HG03135 (cell line): ENCODE measurements around the gene PKNOX2.
"Not testable (repeated sequence)": the region's sequence is repeated elsewhere in the genome, so short reads cannot be mapped to it uniquely, and the experiment has no call there.

Experiments
- ATAC-seq: cut with Tn5 transposase; IDR thresholded peaks from one replicate; pipeline ENCODE4 v1.9.1; 2021; ENCODE audit warnings: mild to moderate bottlenecking, moderate library complexity; ENCODE audit not compliant: unreplicated experiment

PKNOX2 gene

DNA sequence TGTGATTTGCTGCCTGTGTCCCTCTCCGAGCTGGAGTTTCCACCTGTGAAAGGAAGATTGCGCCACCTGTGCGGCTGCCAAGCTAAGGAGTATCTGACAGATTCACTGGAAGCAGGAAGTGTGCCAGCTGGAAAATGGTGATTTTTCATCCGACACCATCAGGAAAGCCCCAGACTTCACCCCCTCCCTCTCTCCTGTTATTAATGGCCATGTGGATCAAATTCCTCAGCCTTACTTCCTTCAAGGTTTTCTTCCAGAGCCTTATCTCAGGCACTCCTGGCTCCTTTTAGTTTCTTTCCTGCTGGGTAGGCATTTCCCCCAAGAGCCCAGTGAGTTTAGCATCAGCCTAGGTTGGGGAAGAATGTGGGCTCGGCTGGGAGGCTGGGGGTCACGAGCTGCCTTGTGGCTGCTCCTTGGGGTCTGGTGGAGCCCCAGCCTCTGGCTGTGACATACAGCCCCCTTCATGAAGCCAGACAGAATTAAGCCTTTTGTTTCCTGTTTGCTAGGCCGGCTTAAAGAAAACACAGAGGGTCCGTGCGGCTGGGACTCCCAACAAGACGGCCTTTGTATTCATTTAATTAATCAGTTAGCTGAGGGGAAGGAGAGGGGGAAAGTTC, 37.1 kb downstream of the PKNOX2 start:
- no peak for ATAC-seq

DNA sequence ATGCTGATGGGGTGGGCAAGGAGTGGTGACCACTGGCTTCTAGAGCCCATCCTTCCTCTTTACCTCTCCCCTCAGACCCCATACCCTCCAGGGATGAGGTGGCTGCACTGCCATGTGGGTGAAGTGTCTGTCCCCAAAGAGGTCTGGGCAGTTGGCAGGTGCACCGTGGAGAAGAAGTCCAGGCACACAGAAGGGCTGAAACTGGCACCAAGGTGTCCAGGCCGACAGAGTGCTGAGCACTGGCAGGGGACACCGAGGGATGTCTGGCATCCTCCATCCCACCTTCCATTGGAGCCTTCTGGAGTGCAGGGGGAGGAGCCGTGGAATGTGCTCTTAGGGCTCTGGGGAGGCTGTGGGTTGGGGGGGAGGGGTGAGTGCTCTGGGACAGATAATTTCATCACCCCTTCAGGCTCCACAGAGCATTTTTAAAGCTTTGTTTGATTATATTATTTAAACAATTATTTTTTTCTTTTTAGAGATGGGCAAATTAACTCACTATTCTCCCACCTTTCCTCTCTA, 37.9 kb downstream of the PKNOX2 start:
- no peak for ATAC-seq

DNA sequence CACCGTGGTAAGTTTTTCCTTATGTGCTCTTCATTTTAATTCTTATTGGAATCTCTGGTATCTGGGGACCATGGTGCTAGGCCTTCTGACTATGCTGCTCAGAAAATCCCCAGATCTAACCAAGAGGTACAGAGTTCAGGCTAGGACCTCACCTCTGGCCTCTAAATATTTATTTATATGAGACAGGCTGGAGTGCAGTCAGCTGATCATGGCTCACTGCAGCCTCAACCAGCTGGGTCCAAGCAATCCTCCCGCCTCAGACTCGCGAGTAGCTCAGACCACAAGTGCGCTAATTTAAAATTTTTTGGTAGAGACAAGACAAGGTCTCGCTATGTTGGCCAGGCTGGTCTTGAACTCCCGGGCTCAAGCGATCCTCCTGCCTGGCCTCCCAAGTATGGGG, 38.4 kb downstream of the PKNOX2 start:
- no peak for ATAC-seq

DNA sequence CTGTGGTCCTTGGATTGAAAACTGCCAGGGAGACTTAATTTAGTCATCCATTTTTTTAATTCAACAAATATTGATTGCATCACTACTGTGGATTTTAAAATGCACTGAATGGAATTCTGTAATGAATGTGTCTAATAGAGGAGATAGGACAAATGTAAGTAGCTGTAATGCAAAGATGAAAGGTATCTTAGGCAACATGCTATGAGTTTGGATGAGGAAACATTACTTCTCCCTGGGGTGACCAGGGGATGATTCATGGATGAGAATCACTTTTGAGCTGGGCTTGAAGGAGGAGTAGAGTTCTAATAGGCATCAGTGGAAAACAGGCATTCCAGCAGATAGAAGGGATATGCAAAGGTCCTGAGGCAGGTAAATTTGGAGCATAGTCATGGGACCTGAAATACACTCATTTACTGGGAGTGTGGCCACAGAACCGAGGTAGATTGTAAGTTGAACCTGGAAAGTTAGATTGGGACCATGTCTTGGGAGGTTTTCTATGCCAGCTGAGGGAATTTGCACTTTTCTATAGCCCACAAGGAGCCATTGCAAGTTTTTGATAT, 43.4 kb downstream of the PKNOX2 start:
- ATAC-seq: no peak

DNA sequence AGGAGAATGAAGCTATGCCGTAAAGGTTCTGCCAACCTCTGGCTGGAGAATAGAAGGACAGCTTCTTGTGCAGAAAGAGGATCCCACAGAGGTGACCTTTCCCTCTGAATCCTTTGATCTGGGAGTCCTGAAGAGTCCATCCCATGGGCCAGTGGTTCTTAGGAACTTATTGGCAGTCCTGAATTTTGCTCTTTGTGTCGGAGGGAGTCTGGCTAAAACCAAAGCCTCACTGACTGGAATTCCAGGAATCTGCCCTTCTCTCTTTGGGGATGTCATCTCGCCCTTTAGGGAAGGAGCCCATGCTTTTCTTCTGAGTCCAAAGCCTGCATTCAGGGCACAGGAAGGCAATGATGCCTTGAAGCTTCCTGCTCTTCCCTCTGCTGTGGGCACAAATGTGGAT, 45.5 kb downstream of the PKNOX2 start:
- no peak for ATAC-seq

DNA sequence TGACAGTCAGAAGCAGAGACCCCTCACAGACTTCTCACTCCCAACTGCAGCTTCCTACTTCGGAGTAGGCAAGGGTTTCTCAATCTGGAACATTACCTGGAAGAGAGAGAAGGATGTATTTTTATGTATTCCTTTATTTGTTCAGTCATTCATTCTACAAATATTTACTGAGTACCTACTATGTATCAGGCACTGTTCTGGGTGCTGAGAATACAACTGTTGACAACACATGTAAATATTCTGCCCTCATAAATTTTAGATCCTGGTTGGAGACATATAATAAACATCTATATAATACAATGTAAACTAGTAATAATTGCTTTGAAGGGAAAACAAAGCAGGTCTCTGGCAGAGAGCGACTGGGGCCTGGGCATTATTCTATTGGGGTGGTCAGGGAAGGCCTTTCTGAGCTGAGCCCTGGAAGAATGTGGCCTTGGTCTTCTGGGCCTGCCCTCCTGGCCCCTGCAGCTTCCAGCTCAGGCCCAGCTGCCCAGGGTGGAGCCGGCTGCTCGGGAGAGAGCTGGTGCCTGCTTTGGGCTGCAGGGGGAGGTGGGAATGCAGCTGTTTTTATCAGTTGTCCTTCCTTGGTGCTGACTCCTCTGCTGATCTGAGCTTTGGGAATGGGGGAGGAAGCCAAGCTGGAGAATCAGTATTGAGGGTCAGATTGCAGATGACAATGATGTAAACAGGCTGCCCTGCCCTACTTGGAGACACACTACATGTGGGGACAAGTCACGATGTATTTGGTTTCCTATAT, 46.8 kb downstream of the PKNOX2 start:
- ATAC-seq: no peak

DNA sequence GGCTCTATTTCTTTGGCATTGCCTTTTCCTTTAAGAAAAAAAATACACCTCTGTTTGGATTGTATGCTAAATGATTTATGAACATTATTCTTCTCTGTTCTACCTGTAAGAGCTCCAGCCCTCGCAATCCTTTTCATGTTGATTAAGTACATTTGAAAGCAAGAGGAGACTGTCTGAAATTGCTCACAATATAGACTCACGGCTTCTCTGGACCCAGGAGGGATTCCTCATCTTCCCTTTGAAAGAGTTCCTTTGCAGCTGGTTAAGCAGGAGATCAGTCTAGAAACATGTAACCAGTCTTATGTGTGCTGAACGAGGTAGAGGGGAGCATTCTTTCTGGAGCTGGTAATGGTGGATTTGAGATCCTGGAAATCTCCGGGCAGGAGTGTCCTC, 47.4 kb downstream of the PKNOX2 start:
- ATAC-seq: no peak

DNA sequence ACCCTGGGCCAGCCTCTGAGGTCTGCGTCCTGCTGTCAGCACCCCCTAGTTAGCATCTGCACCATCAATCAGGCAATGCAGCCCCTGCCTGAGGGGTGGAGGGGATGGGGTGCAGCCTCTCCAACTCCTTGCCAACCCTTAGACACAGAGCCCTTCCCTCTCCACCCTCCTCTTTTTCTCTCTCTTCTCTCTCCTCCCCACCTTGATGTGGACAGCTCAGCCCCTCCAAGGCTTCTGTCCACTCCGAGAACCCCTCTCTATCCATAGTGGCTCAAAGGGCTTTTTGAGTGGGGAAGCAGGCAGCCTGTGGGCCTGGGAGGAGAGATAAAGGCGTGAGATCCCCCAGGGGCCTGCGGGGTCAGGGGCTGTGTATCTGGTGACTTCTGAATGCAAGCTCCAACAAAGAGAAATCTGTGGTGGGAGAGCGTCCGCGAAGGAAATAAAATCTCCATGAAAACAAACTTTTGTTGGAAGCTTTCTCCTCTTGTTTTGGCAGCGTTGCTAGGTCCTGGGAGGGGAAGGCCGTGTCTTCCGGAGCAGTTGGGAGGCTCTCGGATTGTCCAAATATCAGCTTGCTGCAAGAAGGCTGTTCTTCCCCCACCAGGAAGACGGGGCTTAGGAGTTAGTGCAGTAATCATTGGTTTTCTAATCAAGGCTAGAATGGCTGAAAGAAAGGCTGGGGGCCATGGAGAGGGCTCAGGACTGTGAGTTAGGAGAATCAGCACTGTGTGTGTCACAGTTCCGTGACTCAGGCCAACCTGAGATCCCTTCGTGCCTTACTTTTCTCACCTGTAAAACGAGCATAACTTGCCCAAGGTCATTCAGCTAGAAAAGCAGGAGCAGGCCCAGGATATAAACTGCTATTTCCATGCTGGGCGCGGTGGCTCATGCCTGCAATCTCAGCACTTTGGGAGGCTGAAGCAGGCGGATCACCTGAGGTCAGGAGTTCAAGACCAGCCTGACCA, 50.3 kb downstream of the PKNOX2 start:
- no peak for ATAC-seq

DNA sequence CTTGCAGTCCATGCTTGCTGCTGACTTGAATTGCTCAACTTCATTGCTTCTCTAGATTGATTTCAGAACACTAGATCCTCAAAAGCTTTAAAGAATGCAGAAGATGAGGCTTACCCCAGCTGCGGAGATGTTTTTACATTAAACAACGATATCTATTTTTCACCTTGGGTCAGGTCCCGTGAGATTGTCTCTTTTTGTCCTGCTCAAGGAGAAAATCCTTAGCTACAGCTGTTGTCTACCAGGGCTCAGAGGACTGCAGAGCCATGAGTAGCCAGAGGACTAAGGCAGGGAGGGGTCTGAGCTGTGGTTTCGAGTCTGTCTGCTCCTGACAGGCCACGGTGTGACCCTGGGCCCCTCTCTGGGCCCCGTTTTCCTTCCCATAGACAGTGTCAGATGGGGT, 51.4 kb downstream of the PKNOX2 start:
- ATAC-seq: no peak

DNA sequence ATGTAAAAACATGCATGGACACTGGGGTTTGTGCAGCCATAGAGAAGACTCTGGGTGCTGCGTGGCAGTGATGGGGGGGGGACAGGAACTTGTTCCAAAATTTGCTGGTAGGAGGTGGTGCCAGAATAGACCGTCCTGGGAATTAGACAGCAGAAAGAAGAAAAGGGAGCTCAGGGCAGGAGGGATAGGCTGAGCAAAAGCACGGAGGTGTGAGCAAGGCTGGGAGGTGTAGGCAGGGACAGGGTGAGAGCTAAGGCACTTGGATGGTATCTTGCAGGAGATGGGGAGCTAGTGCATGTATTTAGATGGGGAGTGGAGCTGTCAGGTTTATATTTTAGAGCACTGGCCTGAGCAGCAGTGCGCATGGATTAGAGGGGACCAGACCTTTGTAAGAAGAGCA, 53.8 kb downstream of the PKNOX2 start:
- ATAC-seq: no peak

DNA sequence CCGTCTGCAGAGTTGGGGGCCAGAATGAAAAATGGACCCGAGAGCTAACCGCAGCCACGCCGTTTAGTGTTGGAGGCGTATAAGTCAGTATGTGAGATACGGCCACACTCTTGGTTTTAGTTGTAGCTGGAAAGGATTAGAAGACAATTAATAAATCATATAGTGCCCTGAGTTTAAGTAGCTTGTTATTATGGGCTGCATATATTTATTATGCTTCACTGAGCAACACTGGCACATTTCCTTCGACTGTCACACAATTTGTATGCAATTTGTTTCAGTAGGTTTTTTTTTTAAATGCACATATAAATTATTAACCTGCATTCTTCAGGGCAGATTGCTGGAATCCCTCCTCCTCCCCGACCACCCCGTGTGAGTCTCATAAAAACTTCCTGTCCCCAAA, 56.9 kb downstream of the PKNOX2 start:
- no peak for ATAC-seq

DNA sequence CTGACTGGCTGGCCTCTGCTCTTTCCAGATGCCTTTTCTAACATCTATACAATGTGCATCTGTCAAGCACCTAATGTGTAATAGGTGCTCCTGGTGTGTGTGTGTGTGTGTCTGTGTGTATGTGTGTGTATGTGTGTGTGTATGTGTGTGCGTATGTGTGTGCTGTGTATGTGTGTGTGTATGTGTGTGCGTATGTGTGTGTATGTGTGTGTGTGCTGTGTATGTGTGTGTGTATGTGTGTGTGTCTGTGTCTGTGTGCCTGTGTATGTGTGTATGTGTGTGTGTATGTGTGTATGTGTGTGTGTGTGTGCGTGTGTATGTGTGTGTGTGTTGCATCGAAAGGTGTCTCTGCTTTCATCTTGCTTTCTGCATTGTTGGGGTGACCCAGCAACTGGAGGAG, 57.9 kb downstream of the PKNOX2 start:
- ATAC-seq: no peak

DNA sequence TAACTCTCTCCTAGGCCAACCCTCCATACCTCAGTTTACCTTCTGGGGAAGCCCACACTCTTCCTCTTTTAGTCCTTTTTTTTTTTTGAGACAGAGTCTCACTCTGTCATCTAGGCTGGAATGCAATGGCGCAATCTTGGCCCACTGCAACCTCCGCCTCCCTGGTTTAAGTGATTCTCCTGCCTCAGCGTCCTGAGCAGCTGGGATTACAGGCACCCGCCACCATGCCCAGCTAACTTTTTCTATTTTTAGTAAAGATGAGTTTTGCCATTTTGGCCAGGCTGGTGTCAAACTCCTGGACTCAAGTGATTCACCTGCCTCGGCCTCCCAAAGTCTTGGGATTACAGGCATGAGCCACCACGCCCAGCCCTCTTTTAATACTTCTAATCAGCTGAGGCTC, 58.6 kb downstream of the PKNOX2 start:
- ATAC-seq: not testable (repeated sequence)

DNA sequence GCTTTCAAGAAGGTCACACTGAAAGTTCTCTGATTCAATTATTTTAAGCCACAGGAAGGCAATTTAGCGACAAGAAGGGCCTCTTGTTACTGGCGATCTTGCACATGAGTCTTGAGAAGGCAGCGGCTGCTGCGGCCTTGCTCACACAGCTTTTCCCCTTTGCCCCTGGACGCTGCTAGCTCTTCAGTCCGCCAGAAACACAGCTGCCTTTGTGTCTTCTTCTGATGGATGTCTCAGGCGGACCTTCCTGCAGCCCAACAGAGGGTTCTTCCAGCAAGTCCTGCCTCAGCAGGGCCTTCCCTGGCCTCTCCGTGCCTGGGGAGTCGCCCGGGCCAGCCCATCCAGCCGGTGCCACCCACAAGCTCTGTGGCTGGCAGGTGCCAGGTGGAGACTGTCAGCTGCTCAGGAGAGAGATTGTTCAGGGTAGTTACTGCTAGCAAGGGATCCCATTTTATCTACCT, 59.4 kb downstream of the PKNOX2 start:
- no peak for ATAC-seq

DNA sequence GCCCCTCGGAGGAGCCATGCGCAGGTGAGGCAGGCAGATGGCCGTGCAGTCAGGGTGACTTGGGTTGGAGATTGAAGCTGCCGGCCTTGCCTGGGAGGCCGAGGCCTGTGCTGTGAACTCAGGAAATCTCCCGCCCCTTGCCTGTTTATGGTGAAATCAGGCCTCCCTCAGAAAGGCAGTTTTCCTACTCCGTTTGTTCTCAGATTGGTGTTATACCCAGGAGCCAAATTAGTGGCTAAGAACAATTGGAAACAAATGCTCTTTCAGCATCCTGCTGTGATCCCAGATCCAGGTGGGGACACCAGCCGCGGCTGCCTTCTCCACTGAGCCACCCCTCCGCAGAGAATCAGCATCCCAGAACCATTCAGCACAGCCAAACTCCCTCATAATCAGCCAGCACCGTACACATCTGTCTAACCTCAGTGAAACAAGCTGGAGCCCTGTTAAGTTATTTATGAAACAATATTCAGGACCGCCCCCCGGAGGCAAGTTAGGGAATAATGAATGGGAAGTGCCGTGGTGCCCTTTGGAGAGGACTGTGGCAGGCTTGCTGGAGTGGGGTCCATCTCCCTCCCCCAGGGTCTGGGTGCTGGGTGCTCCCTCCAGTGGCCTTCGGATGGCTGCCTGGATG, 60.0 kb downstream of the PKNOX2 start:
- ATAC-seq: no peak

DNA sequence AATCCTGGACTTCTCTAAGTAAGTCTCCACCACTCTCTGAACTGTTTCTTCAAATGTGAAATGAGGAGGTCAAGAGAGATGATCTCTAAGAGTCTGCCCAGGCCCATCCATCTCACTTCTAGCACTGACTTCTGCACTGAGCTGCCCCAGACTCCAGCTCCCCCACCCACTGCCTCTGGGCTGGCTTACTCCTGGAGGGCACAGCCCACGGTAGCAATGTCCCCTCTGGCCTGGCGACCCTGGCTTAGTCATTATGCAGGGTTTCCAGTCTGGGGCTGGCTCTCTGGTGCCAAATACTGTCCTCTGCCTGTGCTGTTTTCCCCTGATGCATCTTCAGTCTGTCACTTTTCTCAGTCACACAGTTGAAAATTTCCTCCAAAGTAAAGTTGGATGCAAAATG, 60.9 kb downstream of the PKNOX2 start:
- no peak for ATAC-seq

DNA sequence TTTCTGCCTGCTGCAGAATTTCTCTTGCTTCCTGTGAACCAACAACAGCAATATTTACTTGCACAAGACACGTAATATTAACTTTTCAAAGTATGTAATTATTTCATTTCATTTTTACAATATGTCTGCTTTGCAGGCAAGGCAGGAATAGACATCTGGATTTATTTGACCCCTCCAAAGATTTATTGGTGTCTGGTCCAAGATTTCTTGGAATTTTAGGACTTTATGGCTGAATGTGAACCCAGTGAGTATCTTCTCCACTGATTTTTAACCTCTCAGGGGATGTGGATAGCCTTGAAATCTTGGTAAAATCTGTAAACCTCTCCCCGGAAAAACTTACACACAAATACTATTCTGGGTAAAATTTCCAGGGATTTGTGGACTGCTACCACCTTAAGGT, 61.5 kb downstream of the PKNOX2 start:
- ATAC-seq: no peak

DNA sequence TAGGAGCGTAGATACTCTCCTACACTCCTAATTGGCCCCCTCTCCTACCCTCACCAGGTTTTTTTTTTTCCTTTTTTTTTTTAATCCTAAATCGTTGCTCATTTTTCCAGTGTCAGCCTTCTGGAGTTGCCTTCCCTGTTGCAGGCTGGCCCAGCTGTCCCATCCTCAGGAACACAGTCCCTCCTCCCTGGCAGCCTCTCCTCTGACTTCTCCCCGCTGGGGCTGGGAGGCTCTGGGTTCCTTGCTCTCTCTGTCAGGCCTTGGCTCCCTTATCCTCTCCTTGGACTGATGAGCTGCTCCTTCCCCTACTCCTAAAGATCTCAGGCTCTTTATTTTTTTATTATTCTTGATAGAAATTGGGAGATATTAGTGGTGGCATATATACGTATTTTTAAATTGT, 62.2 kb downstream of the PKNOX2 start:
- no peak for ATAC-seq

DNA sequence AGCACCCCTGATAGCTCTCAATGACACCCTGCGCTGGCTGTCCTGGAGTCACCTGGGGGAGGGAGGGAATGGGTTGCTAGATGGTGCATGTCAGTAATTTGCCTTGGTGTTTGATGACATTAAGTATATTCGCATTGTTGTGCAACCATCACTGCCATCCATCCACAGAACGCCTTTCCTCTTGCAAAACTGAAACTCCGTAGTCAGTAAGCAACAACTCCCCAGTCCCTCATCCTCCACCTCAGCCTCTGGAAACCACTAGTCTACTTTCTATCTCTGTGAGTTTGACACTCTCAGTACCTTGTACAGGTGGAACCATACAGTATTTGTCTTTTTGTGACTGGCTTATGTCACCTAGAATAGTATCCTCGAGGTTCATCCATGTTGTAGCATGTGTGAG, 62.6 kb downstream of the PKNOX2 start:
- ATAC-seq: no peak

DNA sequence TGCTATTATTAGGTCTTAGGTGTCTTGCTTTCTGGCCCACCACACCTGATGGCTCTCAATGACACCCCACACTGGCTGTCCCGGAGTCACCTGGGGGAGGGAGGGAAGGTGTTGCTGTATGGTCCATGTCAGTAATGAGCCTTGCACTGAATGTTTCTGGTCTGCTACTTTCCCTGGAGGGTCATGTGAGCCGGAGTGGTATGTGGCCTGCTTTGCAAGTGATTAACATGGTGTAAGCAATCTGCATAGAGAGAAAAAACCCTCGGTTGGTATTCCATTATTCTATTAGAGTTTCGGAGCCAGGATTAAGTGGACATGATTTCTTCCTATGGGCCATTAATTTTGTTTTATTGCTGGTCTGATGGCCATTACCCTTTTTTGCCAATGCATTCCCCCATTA, 63.9 kb downstream of the PKNOX2 start:
- ATAC-seq: no peak

DNA sequence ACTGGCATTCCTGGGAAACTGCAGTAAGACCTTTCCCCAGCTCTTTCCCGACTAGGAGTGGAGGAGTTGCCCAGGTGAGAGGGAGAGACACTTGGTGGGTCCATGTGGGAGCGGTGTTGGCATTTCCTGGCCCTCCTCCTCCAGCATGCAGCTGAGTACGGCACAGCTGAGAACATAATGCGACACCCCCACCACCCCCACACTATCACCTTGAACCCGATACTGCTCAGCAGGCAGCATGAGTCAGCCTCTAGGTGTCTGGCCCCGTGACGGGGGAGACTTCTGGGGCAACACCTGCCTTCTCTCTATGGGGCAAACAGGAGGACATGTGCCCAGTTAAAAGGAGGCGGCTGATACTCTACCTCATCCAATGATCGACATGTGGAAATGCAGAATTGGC, 64.4 kb downstream of the PKNOX2 start:
- ATAC-seq: no peak
